Trophoblast cell (in vitro differentiated cells and primary cell): ENCODE results near the gene SAMD4B.
A peak's percentile ranks its signal among the peaks of the same experiment; 100 is the strongest.

ENCODE experiments used
- DNase-seq, 2 donors: peaks; one replicate each; pipeline ENCODE4 v3.0.0-alpha.2; 2016
- H2AFZ ChIP-seq: 2 replicates; pipeline ENCODE4 v1.6.1; 2013; ENCODE audit warnings: low read length, moderate library complexity, mild to moderate bottlenecking; ENCODE audit not compliant: insufficient read depth, poor library complexity
- H2AK5ac ChIP-seq: 2 replicates; pipeline ENCODE4 v1.6.1; 2013; ENCODE audit warnings: mild to moderate bottlenecking, low read length
- H2BK120ac ChIP-seq: 2 replicates; pipeline ENCODE4 v1.6.1; 2013; ENCODE audit warnings: low read length, mild to moderate bottlenecking, moderate library complexity; ENCODE audit not compliant: insufficient read depth, poor library complexity
- H2BK12ac ChIP-seq: 2 replicates; pipeline ENCODE4 v1.6.1; 2013; ENCODE audit warnings: mild to moderate bottlenecking, low read length, moderate library complexity
- H2BK5ac ChIP-seq: 2 replicates; pipeline ENCODE4 v1.6.1; 2013; ENCODE audit warnings: low read length, low read depth, moderate library complexity, mild to moderate bottlenecking; ENCODE audit not compliant: poor library complexity
- H3K14ac ChIP-seq: 2 replicates; pipeline ENCODE4 v1.6.1; 2013; ENCODE audit warnings: mild to moderate bottlenecking, low read length
- H3K18ac ChIP-seq: 2 replicates; pipeline ENCODE4 v1.6.1; 2013; ENCODE audit warnings: mild to moderate bottlenecking, low read length
- H3K23ac ChIP-seq: 2 replicates; pipeline ENCODE4 v1.6.1; 2013; ENCODE audit warnings: low read length
- H3K27ac ChIP-seq: 2 replicates; pipeline ENCODE4 v1.5.1; 2013; ENCODE audit warnings: low read depth, mild to moderate bottlenecking, inconsistent platforms, low read length, moderate library complexity
- H3K27me3 ChIP-seq: 2 replicates; pipeline ENCODE4 v1.6.1; 2013; ENCODE audit warnings: inconsistent platforms, mild to moderate bottlenecking, low read length, moderate library complexity; ENCODE audit not compliant: insufficient read depth
- H3K36me3 ChIP-seq, 2 experiments: 1 replicate in 1 of 2; 2 replicates in 1 of 2; pipeline ENCODE4 v1.6.1; 2013; ENCODE audit warnings: low read length in 2 of 2, mild to moderate bottlenecking in 2 of 2, moderate library complexity in 1 of 2; ENCODE audit not compliant: insufficient read depth in 2 of 2, control insufficient read depth in 1 of 2
- H3K4ac ChIP-seq: 2 replicates; pipeline ENCODE4 v1.6.1; 2013; ENCODE audit warnings: low read depth, mild to moderate bottlenecking, low read length, moderate library complexity
- H3K4me1 ChIP-seq, 2 experiments: 1 replicate in 1 of 2; 2 replicates in 1 of 2; pipeline ENCODE4 v1.6.1; 2013; ENCODE audit warnings: low read length in 2 of 2, mild to moderate bottlenecking in 2 of 2, moderate library complexity in 1 of 2; ENCODE audit not compliant: insufficient read depth in 2 of 2, control insufficient read depth in 1 of 2
- H3K4me2 ChIP-seq: 2 replicates; pipeline ENCODE4 v1.6.1; 2013; ENCODE audit warnings: inconsistent platforms, mild to moderate bottlenecking, low read length, moderate library complexity
- H3K4me3 ChIP-seq: 2 replicates; pipeline ENCODE4 v1.5.1; 2013; ENCODE audit warnings: mild to moderate bottlenecking, low read depth, low read length, inconsistent platforms
- H3K79me1 ChIP-seq: one replicate; pipeline ENCODE4 v1.6.1; 2013; ENCODE audit warnings: low read length
- H3K79me2 ChIP-seq: 2 replicates; pipeline ENCODE4 v1.6.1; 2013; ENCODE audit warnings: low read length, mild to moderate bottlenecking; ENCODE audit not compliant: control insufficient read depth, insufficient read depth, poor library complexity
- H3K9ac ChIP-seq: 2 replicates; pipeline ENCODE4 v1.6.1; 2013; ENCODE audit warnings: mild to moderate bottlenecking, low read length
- H3K9me3 ChIP-seq: 2 replicates; pipeline ENCODE4 v1.6.1; 2013; ENCODE audit warnings: low read depth, mild to moderate bottlenecking, control low read depth, inconsistent platforms, low read length; ENCODE audit not compliant: insufficient read depth
- H4K12ac ChIP-seq: 2 replicates; pipeline ENCODE4 v1.6.1; 2013; ENCODE audit warnings: low read depth, mild to moderate bottlenecking, low read length, moderate library complexity
- H4K8ac ChIP-seq: 2 replicates; pipeline ENCODE4 v1.6.1; 2013; ENCODE audit warnings: low read depth, mild to moderate bottlenecking, low read length, moderate library complexity
- H4K91ac ChIP-seq: one replicate; pipeline ENCODE4 v1.6.1; 2013; ENCODE audit warnings: low read depth, mild to moderate bottlenecking, low read length, moderate library complexity
- WGBS: extraction: QIAGEN DNeasy Blood & Tissue Kit; methylation state at CpG from one replicate; pipeline ENCODE4 v1.1.7; 2013; ENCODE audit warnings: missing lambda C conversion rate; ENCODE audit not compliant: insufficient read length, insufficient coverage; ENCODE audit errors: extremely low coverage; 5-methylcytosine and 5-hydroxymethylcytosine counted together

SAMD4B gene

DNA sequence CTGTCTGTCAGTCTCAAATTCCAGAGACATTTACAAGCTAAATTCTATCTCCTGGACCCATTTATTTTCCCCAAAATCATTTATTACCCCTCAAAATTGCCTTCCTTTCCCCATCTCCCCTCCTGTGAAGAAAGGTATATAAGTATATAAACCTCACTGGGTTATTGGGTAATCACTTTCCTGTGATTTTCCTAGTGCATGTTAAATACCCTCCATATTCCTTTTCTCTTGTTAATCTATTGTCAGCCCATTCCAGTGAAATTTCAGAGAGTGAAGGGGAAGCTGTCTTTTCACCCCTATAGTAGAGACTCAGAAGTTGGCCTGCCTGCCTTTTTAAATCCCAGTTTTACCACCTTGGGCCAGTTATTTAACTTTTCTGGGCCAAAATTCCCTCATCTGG lies 36.1 kb upstream of the SAMD4B start:
- Histone ChIP-seq H4K91ac (no peak overlapping the region), H2AK5ac (no peak overlapping the region), H3K4me2 (no peak overlapping the region), H3K79me1 (peaks cover 4% of the 10 kb centered on the region), H2BK12ac (no peak overlapping the region), H3K4me1 (peaks cover 17 to 30% of the 10 kb centered on the region in 2 experiments), H3K79me2 (no peaks in the 10 kb centered on the region), H3K27me3 (peaks cover 11% of the 10 kb centered on the region), H2BK5ac (no peak overlapping the region), H3K4me3 (no peak overlapping the region), H3K27ac (no peak overlapping the region), H2BK120ac (no peak overlapping the region), H4K12ac (no peak overlapping the region), H4K8ac (no peak overlapping the region), H3K23ac (no peak overlapping the region), H3K14ac (no peak overlapping the region), H3K36me3 (no peaks in the 10 kb centered on the region), H3K9ac (no peak overlapping the region), H2AFZ (no peak overlapping the region), H3K4ac (no peak overlapping the region), H3K9me3 (peaks cover 9% of the 10 kb centered on the region), H3K18ac (no peak overlapping the region)
- DNase-seq: no peak

- Histone ChIP-seq H3K4me1 (peaks cover 17 to 30% of the 10 kb centered on the region in 2 experiments), H3K79me2 (no peaks in the 10 kb centered on the region), H3K18ac (no peak overlapping the region), H3K27me3 (peaks cover 11% of the 10 kb centered on the region), H2AK5ac (no peak overlapping the region), H3K9me3 (peaks cover 9% of the 10 kb centered on the region), H3K4me3 (peak overlapping the region; percentile 32), H4K8ac (peak overlapping the region; percentile 65), H4K91ac (peak overlapping the region; percentile 46), H3K79me1 (peaks cover 4% of the 10 kb centered on the region), H2AFZ (peak overlapping the region; percentile 77), H3K4me2 (peak overlapping the region; percentile 61), H4K12ac (peak overlapping the region; percentile 56), H3K36me3 (no peaks in the 10 kb centered on the region), H3K9ac (no peak overlapping the region), H2BK5ac (peak overlapping the region; percentile 16), H3K27ac (no peak overlapping the region), H3K23ac (no peak overlapping the region), H2BK120ac (peak overlapping the region; percentile 38), H2BK12ac (peak overlapping the region; percentile 34), H3K14ac (peak overlapping the region; percentile 77), H3K4ac (no peak overlapping the region)
- WGBS: no CpG with 5 or more reads among the region's 71 CpGs
- no peak for DNase-seq
Measured at GRCh38 chr19:39307046-39307821, 35.0 kb upstream of the SAMD4B start.

- H4K8ac ChIP-seq: peak overlapping the region; percentile 65
- no peak overlapping the region for H2BK12ac ChIP-seq
- no peak overlapping the region for H2AK5ac ChIP-seq
- H3K36me3 ChIP-seq: no peaks in the 10 kb centered on the region
- no peak for DNase-seq
- H3K9ac ChIP-seq: no peak overlapping the region
- peak overlapping the region; percentile 15 for H3K4me3 ChIP-seq
- H3K9me3 ChIP-seq: peaks cover 9% of the 10 kb centered on the region
- H3K4ac ChIP-seq: no peak overlapping the region
- no CpG with 5 or more reads among the region's 82 CpGs for WGBS
- H3K23ac ChIP-seq: no peak overlapping the region
- H2AFZ ChIP-seq: peak overlapping the region; percentile 77
- H4K12ac ChIP-seq: peak overlapping the region; percentile 56
- H3K27me3 ChIP-seq: peaks cover 11% of the 10 kb centered on the region
- H3K18ac ChIP-seq: no peak overlapping the region
- no peak overlapping the region for H2BK120ac ChIP-seq
- H3K4me2 ChIP-seq: peak overlapping the region; percentile 61
- H3K4me1 ChIP-seq: peaks cover 17 to 30% of the 10 kb centered on the region in 2 experiments
- H3K14ac ChIP-seq: peak overlapping the region; percentile 28
- H3K79me1 ChIP-seq: peaks cover 4% of the 10 kb centered on the region
- H3K27ac ChIP-seq: no peak overlapping the region
- no peak overlapping the region for H2BK5ac ChIP-seq
- no peaks in the 10 kb centered on the region for H3K79me2 ChIP-seq
- H4K91ac ChIP-seq: peak overlapping the region; percentile 9
Measured at GRCh38 chr19:39307822-39308530, 34.2 kb upstream of the SAMD4B start.

DNA sequence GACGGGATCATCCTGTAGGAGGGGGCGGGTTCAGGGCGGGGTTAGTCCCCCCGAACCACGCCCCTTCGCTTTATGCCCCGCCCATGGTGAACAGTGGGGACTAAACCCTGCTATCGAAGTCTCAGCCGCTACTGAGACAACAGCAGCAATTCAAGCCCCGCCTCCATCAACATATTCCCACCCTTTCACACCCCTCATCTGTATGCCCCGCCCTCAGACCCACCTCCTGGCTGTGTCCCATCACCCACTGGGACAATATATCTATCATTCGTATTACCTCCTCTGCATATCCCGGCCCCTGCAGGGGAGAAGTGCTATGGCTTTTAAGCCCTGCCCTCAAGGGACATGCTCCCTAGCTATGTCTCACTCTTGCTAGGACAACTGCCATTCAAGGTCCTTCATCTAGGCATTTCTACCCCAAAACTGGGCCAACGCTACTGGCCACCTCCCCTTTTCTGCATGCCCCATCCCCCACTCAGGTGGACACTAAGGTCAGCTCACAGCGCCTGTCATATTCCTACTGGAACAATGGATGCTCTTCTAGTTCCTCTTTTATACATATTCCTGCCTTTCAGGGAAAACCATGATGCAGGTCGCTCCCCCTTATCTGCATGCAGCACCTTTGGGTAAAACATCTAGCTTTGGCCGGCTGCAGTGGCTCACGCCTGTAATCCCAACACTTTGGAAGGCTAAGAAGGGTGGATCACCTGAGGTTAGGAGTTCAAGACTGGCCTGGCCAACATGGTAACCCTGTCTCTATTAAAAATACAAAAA lies 33.5 kb upstream of the SAMD4B start:
- WGBS: no CpG with 5 or more reads among the region's 18 CpGs
- H4K8ac ChIP-seq: no peak overlapping the region

More for the DNA sequence above, 33.5 kb upstream of the SAMD4B start:
- H3K9me3 ChIP-seq: peaks cover 9% of the 10 kb centered on the region
- no peak overlapping the region for H3K23ac ChIP-seq
- H3K9ac ChIP-seq: no peak overlapping the region
- no peak overlapping the region for H2BK12ac ChIP-seq
- H3K27me3 ChIP-seq: peaks cover 11% of the 10 kb centered on the region
- peaks cover 17 to 29% of the 10 kb centered on the region in 2 experiments for H3K4me1 ChIP-seq
- no peak overlapping the region for H4K91ac ChIP-seq
- no peak overlapping the region for H2BK120ac ChIP-seq
- no peak overlapping the region for H4K12ac ChIP-seq
- H2BK5ac ChIP-seq: no peak overlapping the region
- DNase-seq: no peak
- H3K4me2 ChIP-seq: peak overlapping the region; percentile 61
- H2AFZ ChIP-seq: no peak overlapping the region
- peaks cover 4% of the 10 kb centered on the region for H3K79me1 ChIP-seq
- no peak overlapping the region for H3K18ac ChIP-seq
- H3K4me3 ChIP-seq: no peak overlapping the region
- no peaks in the 10 kb centered on the region for H3K36me3 ChIP-seq
- H3K79me2 ChIP-seq: no peaks in the 10 kb centered on the region
- no peak overlapping the region for H3K27ac ChIP-seq
- no peak overlapping the region for H2AK5ac ChIP-seq
- H3K14ac ChIP-seq: no peak overlapping the region
- H3K4ac ChIP-seq: no peak overlapping the region
